Hepatocyte (in vitro differentiated cells): ENCODE measurements around the gene PODXL2. TPM values are rescaled to one million over a fixed set of nuclear protein-coding genes. Genes with fewer than 3 reads are reported as not detected.

Experiments
- DNase-seq: peaks from one replicate; pipeline ENCODE4 v3.0.0-alpha.2; 2016; ENCODE audit warnings: low spot score
- H2AFZ ChIP-seq: fragments of 200-600 bp; sonication (generic); 2 replicates; pipeline ENCODE4 v1.6.0; 2016; ENCODE audit warnings: antibody characterized with exemption, mild to moderate bottlenecking
- H3K27ac ChIP-seq: fragments of 200-600 bp; sonication (generic); 2 replicates; pipeline ENCODE4 v1.5.1; 2016; ENCODE audit warnings: mild to moderate bottlenecking
- H3K27me3 ChIP-seq: fragments of 200-600 bp; sonication (generic); 2 replicates; pipeline ENCODE4 v1.6.1; 2016
- H3K36me3 ChIP-seq: fragments of 200-600 bp; sonication (generic); replicated peaks from 2 replicates; pipeline ENCODE4 v1.5.1; 2016; ENCODE audit warnings: low read depth; ENCODE audit not compliant: insufficient read depth
- H3K4me1 ChIP-seq: fragments of 200-600 bp; sonication (generic); 2 replicates; pipeline ENCODE4 v1.5.1; 2016; ENCODE audit warnings: mild to moderate bottlenecking, moderate library complexity; ENCODE audit not compliant: insufficient read depth
- H3K4me2 ChIP-seq: fragments of 200-600 bp; sonication (generic); 2 replicates; pipeline ENCODE4 v1.6.0; 2016
- H3K4me3 ChIP-seq: fragments of 200-600 bp; sonication (generic); 2 replicates; pipeline ENCODE4 v1.5.1; 2016; ENCODE audit warnings: mild to moderate bottlenecking
- H3K79me2 ChIP-seq: fragments of 200-600 bp; sonication (generic); 2 replicates; pipeline ENCODE4 v1.6.0; 2017; ENCODE audit warnings: mild to moderate bottlenecking
- H3K9me2 ChIP-seq: fragments of 200-600 bp; sonication (generic); replicated peaks from 2 replicates; pipeline ENCODE4 v1.6.0; 2017; ENCODE audit warnings: mild to moderate bottlenecking; ENCODE audit not compliant: insufficient read depth
- H3K9me3 ChIP-seq: fragments of 200-600 bp; sonication (generic); 2 replicates; pipeline ENCODE4 v1.5.1; 2016; ENCODE audit warnings: low read depth, mild to moderate bottlenecking
- H4K20me1 ChIP-seq: fragments of 200-600 bp; sonication (generic); 2 replicates; pipeline ENCODE4 v1.6.0; 2016; ENCODE audit warnings: mild to moderate bottlenecking; ENCODE audit not compliant: insufficient read depth, poor library complexity, severe bottlenecking
- EZH2 ChIP-seq: fragments of 200-600 bp; sonication (generic); IDR thresholded peaks from 2 replicates; pipeline ENCODE4 v1.6.1; 2016; ENCODE audit warnings: antibody characterized with exemption, mild to moderate bottlenecking, borderline replicate concordance
- EZH2phosphoT487 ChIP-seq: fragments of 200-600 bp; sonication (generic); IDR thresholded peaks from one replicate; pipeline ENCODE4 v1.6.1; 2018; ENCODE audit warnings: antibody characterized with exemption, mild to moderate bottlenecking, low read depth, moderate library complexity; ENCODE audit not compliant: unreplicated experiment, severe bottlenecking
- WGBS: methylation state at CpG from one replicate; pipeline ENCODE4 v1.1.6; 2016; ENCODE audit warnings: low lambda C conversion rate; ENCODE audit errors: missing lambda C conversion rate; 5-methylcytosine and 5-hydroxymethylcytosine counted together
- polyA plus RNA-seq: library from polyadenylated mRNA; unstranded; fragments of >200 nt; fragmentation: Nextera tagmentation; extraction: Ambion mirVana; gene quantifications from 2 replicates; pipeline ENCODE4 v1.2.1, GENCODE V29; 2016
- total RNA-seq: library from RNA; depleted of rRNA; stranded (reverse); fragments of >200 nt; gene quantifications from 2 replicates; pipeline ENCODE4 v1.2.3, GENCODE V29; 2014
- TF ChIP-seq, protein P1 (sequence below): fragments of 200-600 bp; sonication (generic); IDR thresholded peaks from 2 replicates; pipeline ENCODE4 v1.5.1; 2016; ENCODE audit warnings: antibody characterized with exemption, mild to moderate bottlenecking; ENCODE audit not compliant: poor library complexity

Gene PODXL2
- total and polyA plus RNA-seq, 2 experiments from 2014 or later: 5.1 to 6.4 TPM

DNA sequence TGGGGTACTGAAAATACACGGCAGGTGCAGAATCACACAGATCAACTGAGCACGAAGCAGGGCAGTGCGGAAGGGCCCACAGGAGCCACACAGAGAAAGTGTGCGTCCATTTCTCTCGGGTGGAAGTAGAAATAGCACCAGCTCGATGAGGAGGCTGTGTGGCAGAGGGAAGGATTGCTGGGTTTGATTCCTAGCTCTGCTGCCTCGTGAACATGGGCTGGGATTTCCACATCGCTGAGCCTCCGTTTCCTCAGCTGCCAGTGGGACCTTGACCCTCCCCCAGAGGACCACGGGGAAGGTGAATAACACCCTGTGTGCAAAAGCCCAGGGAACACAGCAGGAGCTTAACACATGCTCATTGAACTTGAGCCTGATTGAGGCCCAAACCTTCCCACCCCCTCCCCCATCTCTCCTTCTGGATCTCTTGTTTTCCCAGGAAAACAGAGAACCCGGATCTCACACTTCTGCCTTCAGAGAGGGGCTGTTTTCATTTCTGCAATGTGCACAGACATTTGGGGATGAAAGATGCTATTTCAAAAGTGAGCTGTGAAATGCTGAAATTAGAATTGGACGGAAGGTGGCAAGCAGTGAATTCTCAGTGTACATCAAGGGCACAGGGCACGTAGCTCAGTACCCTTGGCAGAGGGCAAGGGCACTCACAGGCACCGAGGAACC lies 82.2 kb downstream of the PODXL2 start:
- Histone ChIP-seq H2AFZ (no peak overlapping the region), H3K4me2 (no peak overlapping the region)
- WGBS: 81% methylated on average over 14 of the region's 14 CpGs

DNA sequence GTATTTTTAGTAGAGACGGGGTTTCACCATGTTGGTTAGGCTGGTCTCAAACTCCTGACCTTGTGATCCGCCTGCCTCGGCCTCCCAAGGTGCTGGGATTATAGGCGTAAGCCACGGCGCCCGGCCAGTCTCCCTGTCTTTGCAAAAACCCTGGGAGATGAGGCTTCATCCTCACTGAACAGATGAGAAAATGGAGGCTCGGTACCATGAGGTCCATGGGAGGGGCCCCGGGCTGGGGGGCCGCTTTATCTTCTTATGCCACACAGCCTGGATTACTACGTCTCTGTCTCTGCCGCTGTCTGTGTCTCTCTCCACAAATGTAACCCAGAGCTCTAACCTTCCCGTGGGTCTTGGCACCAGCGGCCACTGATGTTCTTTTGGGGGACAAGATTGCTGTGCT lies 82.9 kb downstream of the PODXL2 start:
- H3K27ac ChIP-seq: no peak overlapping the region
- no peaks in the 10 kb centered on the region for H3K9me2 ChIP-seq
- WGBS: 93% methylated on average over 14 of the region's 14 CpGs
- no peaks in the 10 kb centered on the region for H3K36me3 ChIP-seq
- no peaks in the 10 kb centered on the region for H3K4me1 ChIP-seq
- H2AFZ ChIP-seq: no peak overlapping the region
- H3K27me3 ChIP-seq: no peaks in the 10 kb centered on the region
- no peak for DNase-seq
- TF ChIP-seq EZH2 (no peak), EZH2phosphoT487 (no peak)
- TF ChIP-seq, protein P1, sequence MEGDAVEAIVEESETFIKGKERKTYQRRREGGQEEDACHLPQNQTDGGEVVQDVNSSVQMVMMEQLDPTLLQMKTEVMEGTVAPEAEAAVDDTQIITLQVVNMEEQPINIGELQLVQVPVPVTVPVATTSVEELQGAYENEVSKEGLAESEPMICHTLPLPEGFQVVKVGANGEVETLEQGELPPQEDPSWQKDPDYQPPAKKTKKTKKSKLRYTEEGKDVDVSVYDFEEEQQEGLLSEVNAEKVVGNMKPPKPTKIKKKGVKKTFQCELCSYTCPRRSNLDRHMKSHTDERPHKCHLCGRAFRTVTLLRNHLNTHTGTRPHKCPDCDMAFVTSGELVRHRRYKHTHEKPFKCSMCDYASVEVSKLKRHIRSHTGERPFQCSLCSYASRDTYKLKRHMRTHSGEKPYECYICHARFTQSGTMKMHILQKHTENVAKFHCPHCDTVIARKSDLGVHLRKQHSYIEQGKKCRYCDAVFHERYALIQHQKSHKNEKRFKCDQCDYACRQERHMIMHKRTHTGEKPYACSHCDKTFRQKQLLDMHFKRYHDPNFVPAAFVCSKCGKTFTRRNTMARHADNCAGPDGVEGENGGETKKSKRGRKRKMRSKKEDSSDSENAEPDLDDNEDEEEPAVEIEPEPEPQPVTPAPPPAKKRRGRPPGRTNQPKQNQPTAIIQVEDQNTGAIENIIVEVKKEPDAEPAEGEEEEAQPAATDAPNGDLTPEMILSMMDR: no peak
- H3K79me2 ChIP-seq: no peaks in the 10 kb centered on the region
- H3K4me3 ChIP-seq: no peak overlapping the region
- no peaks in the 10 kb centered on the region for H3K9me3 ChIP-seq
- H3K4me2 ChIP-seq: no peak overlapping the region
- no peaks in the 10 kb centered on the region for H4K20me1 ChIP-seq

More for the DNA sequence above, 82.2 kb downstream of the PODXL2 start:
- Histone ChIP-seq H3K27ac (no peak overlapping the region), H3K9me3 (no peaks in the 10 kb centered on the region), H3K4me3 (no peak overlapping the region), H3K36me3 (no peaks in the 10 kb centered on the region), H3K79me2 (no peaks in the 10 kb centered on the region), H3K4me1 (no peaks in the 10 kb centered on the region), H3K27me3 (no peaks in the 10 kb centered on the region), H3K9me2 (no peaks in the 10 kb centered on the region), H4K20me1 (no peaks in the 10 kb centered on the region)
- TF ChIP-seq EZH2phosphoT487 (no peak), EZH2 (no peak)
- TF ChIP-seq, protein P1: no peak
- DNase-seq: no peak

DNA sequence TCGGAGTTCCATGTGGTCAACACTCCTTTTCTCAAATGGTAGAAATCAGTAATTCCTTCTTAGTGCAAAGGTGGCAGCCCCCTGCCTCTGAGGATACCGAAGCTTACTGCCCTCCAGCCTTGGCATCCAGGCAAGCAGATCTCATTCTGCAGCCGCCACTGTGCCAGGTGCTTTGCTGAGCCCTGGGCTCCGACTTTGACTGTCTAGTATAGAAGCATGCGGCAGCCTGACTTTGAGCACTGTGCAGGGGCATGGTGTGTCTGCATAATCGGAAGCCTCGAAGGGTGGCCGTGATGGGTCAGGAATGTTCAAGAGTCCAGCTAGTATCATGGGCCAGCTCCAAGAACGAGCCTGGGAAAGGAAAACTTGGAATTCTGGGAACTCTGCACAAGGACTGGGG lies 83.5 kb downstream of the PODXL2 start:
- TF ChIP-seq EZH2 (no peak), EZH2phosphoT487 (no peak)
- TF ChIP-seq, protein P1: no peak
- no peak overlapping the region for H2AFZ ChIP-seq
- H3K4me2 ChIP-seq: no peak overlapping the region
- H3K27ac ChIP-seq: no peak overlapping the region
- no peaks in the 10 kb centered on the region for H3K36me3 ChIP-seq
- no peak overlapping the region for H3K4me3 ChIP-seq
- no peaks in the 10 kb centered on the region for H3K27me3 ChIP-seq
- WGBS: 93% methylated on average over 9 of the region's 9 CpGs
- no peaks in the 10 kb centered on the region for H4K20me1 ChIP-seq
- H3K9me3 ChIP-seq: no peaks in the 10 kb centered on the region
- no peaks in the 10 kb centered on the region for H3K4me1 ChIP-seq
- H3K9me2 ChIP-seq: no peaks in the 10 kb centered on the region
- no peak for DNase-seq
- H3K79me2 ChIP-seq: no peaks in the 10 kb centered on the region
